ENCODE measurements around the gene PROSER2.

DNA sequence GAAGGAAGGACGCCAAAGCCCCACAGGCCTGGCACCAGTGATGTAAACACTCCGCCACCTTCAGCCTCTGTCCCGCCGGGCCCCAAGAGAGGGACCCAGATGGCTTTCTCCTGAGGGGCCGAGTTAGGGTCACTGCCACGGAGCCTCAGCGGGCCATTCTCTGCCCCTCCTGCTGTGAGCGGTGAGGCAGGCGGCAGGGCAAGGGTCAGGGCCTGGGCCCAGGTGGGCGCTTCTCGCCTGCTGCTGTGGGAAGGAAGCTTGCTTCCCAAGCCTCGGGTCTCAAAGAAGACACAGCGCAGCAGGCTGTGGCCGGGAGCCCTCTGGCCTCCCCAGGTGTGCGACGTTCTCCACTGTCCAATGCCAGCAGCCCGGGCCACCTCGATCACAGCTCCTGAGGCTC is 84.8 kb downstream of the PROSER2 start:
- TF ChIP-seq GATA2 (IDR thresholded peaks at IDR 0.05; ENCODE audit: low read depth, low read length) (no peak), GATA3 (IDR thresholded peaks at IDR 0.05; ENCODE audit: low read depth, low read length) (no peak)
